H1 (cell line): Measurements from ENCODE around the gene SLCO1C1.

Experiments used
- ATF2 ChIP-seq: IDR thresholded peaks from 2 replicates; pipeline ENCODE4 v1.6.1; 2012; ENCODE audit warnings: low read length, inconsistent platforms
- BCL11A ChIP-seq, 2 experiments: IDR thresholded peaks; one replicate each; pipeline ENCODE4 v1.6.1; 2011; ENCODE audit warnings: low read depth in 2 of 2, low read length in 2 of 2, mild to moderate bottlenecking in 2 of 2
- CBX8 ChIP-seq: fragments of 300-800, 300-1000 bp; sonication (generic); IDR thresholded peaks from 2 replicates; pipeline ENCODE4 v1.7.1; 2016; ENCODE audit warnings: low read depth, low read length, borderline replicate concordance
- CREB1 ChIP-seq: IDR thresholded peaks from 2 replicates; pipeline ENCODE4 v1.6.1; 2012; ENCODE audit warnings: inconsistent platforms
- CTCF ChIP-seq, 3 experiments: IDR thresholded peaks; 1 replicate in 2 of 3; 2 replicates in 1 of 3; pipeline versions ENCODE4 v1.5.1 to v1.6.1; 2011; ENCODE audit warnings: low read length in 3 of 3, mild to moderate bottlenecking in 3 of 3, inconsistent platforms in 2 of 3, low read depth in 1 of 3, moderate library complexity in 1 of 3; ENCODE audit not compliant: insufficient read depth in 1 of 3; ENCODE audit errors: control extremely low read depth in 1 of 3
- EZH2 ChIP-seq: fragments of 200-600 bp; sonication (generic); IDR thresholded peaks from 2 replicates; pipeline ENCODE4 v1.7.1; 2012; ENCODE audit warnings: low read depth, mild to moderate bottlenecking, moderate library complexity, low read length, inconsistent platforms; ENCODE audit not compliant: severe bottlenecking
- HDAC2 ChIP-seq, 2 experiments: fragments of 300-600 bp in 1 of 2; sonication (generic) in 1 of 2; IDR thresholded peaks; 2 replicates each; pipeline ENCODE4 v1.6.1; 2011 to 2012; ENCODE audit warnings: low read depth in 2 of 2, low read length in 2 of 2, mild to moderate bottlenecking in 2 of 2, moderate library complexity in 2 of 2, borderline replicate concordance in 1 of 2, inconsistent platforms in 1 of 2
- KDM5A ChIP-seq: fragments of 200-600 bp; IDR thresholded peaks from 2 replicates; pipeline ENCODE4 v1.7.1; 2012; ENCODE audit warnings: mild to moderate bottlenecking, low read length, inconsistent platforms, mixed read lengths
- NANOG ChIP-seq: IDR thresholded peaks from 2 replicates; pipeline ENCODE4 v1.6.1; 2011; ENCODE audit warnings: low read length, low read depth, mild to moderate bottlenecking, inconsistent platforms; ENCODE audit not compliant: insufficient read depth, poor library complexity, severe bottlenecking
- POLR2A ChIP-seq, 2 experiments: IDR thresholded peaks; 1 replicate in 1 of 2; 2 replicates in 1 of 2; pipeline ENCODE4 v1.6.1; 2011; ENCODE audit warnings: low read depth in 2 of 2, low read length in 2 of 2, mild to moderate bottlenecking in 2 of 2; ENCODE audit errors: control extremely low read depth in 1 of 2
- POLR2AphosphoS5 ChIP-seq: IDR thresholded peaks from 2 replicates; pipeline ENCODE4 v1.6.1; 2011; ENCODE audit warnings: low read depth, low read length
- SIX5 ChIP-seq: IDR thresholded peaks from 2 replicates; pipeline ENCODE4 v1.6.1; 2011; ENCODE audit warnings: mild to moderate bottlenecking, low read depth, low read length
- TAF1 ChIP-seq: IDR thresholded peaks from 2 replicates; pipeline ENCODE4 v1.6.1; 2011; ENCODE audit warnings: mild to moderate bottlenecking, low read depth, low read length
- ZNF274 ChIP-seq: IDR thresholded peaks from 2 replicates; pipeline ENCODE4 v1.7.0; 2012; ENCODE audit warnings: low read length, borderline replicate concordance; ENCODE audit errors: extremely low read depth

GRCh38 chr12:20722142-20722541 is 27.0 kb downstream of the SLCO1C1 start:
- TF ChIP-seq POLR2A (IDR thresholded peaks at IDR 0.05; ENCODE audit: control extremely low read depth in 1 of 2, low read depth in 2 of 2, low read length in 2 of 2) = no peak
- no peak for TF ChIP-seq BCL11A (IDR thresholded peaks at IDR 0.05; ENCODE audit: low read depth in 2 of 2, low read length in 2 of 2)
- no peak for TF ChIP-seq CTCF (IDR thresholded peaks at IDR 0.05; ENCODE audit: control extremely low read depth in 1 of 3, insufficient read depth in 1 of 3, low read depth in 1 of 3, low read length in 3 of 3)
- no peak for TF ChIP-seq ZNF274
- TF ChIP-seq POLR2AphosphoS5 = no peak
- no peak for TF ChIP-seq ATF2
- TF ChIP-seq CREB1 = no peak
- no peak for TF ChIP-seq KDM5A
- no peak for TF ChIP-seq SIX5
- TF ChIP-seq NANOG = no peak
- TF ChIP-seq CBX8 = no peak
- TF ChIP-seq HDAC2 (IDR thresholded peaks at IDR 0.05; ENCODE audit: borderline replicate concordance in 1 of 2, low read depth in 2 of 2, low read length in 2 of 2) = no peak
- no peak for TF ChIP-seq EZH2
- TF ChIP-seq TAF1 = no peak
